ENCODE measurements around the gene SHB. TPM values are rescaled to one million over a fixed set of nuclear protein-coding genes. Genes with fewer than 3 reads are reported as not detected.

SHB gene
- total and polyA plus RNA-seq, 8 donors: 16.1 to 26.8 (median 21.9) TPM

DNA sequence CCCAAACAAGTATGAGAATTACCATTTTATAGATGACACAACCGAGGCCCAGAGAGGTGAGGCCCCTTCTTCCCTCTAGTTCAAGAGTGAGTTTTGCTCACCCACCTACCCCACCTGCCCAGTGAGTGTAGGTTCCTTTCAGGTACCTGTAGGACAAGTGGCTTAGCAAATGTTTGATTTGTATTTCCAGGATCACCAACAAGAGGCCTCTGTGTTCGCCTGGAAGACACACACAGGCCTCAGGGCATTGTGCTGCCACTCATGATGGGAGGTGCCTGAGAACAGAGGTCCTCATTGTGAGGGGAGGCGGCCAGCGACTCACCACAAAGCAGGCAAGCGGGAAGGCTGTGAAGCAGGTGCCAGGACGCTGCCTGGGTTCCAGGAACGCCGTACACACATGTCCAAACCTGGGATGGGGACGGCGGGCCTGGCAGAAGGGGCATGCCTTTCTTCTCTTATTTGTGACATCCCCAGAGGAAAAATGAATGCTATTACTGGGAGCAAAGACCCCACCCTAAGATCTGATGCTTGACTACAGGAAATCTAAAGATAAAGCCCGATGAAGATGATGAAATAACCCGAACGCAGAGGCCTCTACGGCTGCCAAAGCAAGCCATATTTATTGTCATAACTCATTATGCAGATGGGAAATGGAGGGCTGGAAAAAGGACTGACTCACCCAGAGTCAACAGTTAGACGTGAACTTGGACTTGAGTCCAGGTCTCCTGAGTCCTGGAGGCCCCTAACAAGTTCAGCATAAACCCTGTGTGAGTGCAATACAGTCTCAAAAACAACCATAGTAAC is 104.9 kb downstream of the SHB start:
- intact Hi-C loops (cut with DNase I): no loop called here
- peak overlapping the region; percentile 52 to 83 for H3K27ac ChIP-seq
- ATAC-seq (peak; percentile 78), DNase-seq (peak in 3 of 4 donors; percentile 79 to 85 (median 81))
- H3K4me3 ChIP-seq: no peak overlapping the region
- H3K27me3 ChIP-seq: no peaks in the 10 kb centered on the region
- TF ChIP-seq, protein P1, sequence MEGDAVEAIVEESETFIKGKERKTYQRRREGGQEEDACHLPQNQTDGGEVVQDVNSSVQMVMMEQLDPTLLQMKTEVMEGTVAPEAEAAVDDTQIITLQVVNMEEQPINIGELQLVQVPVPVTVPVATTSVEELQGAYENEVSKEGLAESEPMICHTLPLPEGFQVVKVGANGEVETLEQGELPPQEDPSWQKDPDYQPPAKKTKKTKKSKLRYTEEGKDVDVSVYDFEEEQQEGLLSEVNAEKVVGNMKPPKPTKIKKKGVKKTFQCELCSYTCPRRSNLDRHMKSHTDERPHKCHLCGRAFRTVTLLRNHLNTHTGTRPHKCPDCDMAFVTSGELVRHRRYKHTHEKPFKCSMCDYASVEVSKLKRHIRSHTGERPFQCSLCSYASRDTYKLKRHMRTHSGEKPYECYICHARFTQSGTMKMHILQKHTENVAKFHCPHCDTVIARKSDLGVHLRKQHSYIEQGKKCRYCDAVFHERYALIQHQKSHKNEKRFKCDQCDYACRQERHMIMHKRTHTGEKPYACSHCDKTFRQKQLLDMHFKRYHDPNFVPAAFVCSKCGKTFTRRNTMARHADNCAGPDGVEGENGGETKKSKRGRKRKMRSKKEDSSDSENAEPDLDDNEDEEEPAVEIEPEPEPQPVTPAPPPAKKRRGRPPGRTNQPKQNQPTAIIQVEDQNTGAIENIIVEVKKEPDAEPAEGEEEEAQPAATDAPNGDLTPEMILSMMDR (IDR thresholded peaks at IDR 0.05): no peak
- H3K36me3 ChIP-seq: no peaks in the 10 kb centered on the region
- H3K4me1 ChIP-seq: peaks cover 21 to 62% of the 10 kb centered on the region in 2 donors
- H3K9me3 ChIP-seq: no peaks in the 10 kb centered on the region

DNA sequence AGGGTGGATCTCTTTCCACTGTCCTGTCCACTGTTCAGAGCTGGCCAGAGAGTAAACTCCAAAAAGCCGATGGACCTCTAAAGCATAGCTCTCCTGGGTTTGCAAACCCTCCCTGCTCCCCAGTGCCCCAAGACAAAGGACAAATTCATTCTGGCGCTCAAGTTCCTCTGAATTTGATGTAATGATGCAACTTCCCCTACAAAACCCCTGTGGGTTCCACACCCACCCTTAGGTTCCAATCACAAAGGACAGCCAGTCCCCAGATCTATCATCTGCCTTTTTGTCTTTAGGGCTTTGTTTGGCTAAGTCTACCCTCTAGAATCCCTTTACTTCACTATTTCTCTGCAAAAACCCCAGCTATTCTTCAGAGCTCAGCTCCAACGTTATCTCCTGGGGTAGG is 107.7 kb downstream of the SHB start:
- TF ChIP-seq, protein P1 (IDR thresholded peaks at IDR 0.05): no peak
- ATAC-seq (no peak), DNase-seq (no peak)
- H3K4me3 ChIP-seq: no peak overlapping the region
- no peak overlapping the region for H3K27ac ChIP-seq
- no peaks in the 10 kb centered on the region for H3K9me3 ChIP-seq
- no peaks in the 10 kb centered on the region for H3K36me3 ChIP-seq
- H3K27me3 ChIP-seq: no peaks in the 10 kb centered on the region
- peaks cover 17 to 39% of the 10 kb centered on the region in 2 donors for H3K4me1 ChIP-seq
- intact Hi-C loops (cut with DNase I): no loop called here

DNA sequence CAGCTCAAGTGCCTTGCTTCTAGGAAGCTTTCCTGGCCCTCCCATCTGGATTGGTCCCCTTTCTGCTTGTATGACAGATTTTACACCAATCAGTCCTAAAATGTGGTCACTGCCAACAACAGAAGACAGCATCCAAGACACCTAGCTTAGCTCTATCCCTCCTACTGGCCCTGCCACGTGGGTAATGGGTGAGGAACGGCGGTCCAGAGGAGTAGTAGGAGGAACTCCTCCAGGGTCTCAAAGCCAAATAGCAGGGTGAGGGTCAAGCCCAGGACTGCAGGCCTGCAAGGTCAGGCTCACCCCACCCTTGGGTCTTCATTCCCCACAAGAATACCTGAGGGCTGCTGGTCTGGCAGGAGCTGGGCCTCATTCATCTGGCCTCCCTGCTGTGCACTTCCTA is 108.4 kb downstream of the SHB start:
- Histone ChIP-seq H3K27ac (no peak overlapping the region), H3K4me1 (peaks cover 17 to 32% of the 10 kb centered on the region in 2 donors), H3K36me3 (peaks cover 0 to 4% of the 10 kb centered on the region in 2 donors), H3K4me3 (no peak overlapping the region), H3K9me3 (no peaks in the 10 kb centered on the region), H3K27me3 (no peaks in the 10 kb centered on the region)
- intact Hi-C loops (cut with DNase I): no loop called here
- DNase-seq: no peak
- ATAC-seq: no peak
- TF ChIP-seq, protein P1 (IDR thresholded peaks at IDR 0.05): no peak

DNA sequence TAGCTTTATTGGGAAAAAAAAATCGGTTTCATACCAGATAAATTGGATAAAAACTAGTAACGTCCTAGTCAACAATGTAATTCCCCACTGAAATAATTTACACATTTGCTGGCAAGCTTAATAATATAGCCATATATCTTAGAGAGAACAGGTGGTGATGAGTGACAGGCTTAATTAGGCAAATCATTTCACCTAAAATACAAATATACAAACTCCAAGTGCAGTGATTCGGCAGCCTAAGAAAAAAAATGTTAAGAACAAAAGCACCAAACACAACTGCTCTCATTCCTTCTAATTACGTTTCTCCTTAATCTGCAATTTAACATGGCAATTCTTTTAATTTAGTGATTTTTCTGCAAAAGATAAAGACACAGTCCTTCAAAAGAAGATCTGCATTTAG is 109.1 kb downstream of the SHB start:
- Histone ChIP-seq H3K9me3 (no peaks in the 10 kb centered on the region), H3K4me1 (peaks cover 14 to 25% of the 10 kb centered on the region in 2 donors), H3K27ac (no peak overlapping the region), H3K4me3 (no peak overlapping the region), H3K36me3 (peaks cover 0 to 11% of the 10 kb centered on the region in 2 donors), H3K27me3 (no peaks in the 10 kb centered on the region)
- intact Hi-C loops (cut with DNase I): no loop called here
- TF ChIP-seq, protein P1 (IDR thresholded peaks at IDR 0.05): no peak
- ATAC-seq (no peak), DNase-seq (no peak)

DNA sequence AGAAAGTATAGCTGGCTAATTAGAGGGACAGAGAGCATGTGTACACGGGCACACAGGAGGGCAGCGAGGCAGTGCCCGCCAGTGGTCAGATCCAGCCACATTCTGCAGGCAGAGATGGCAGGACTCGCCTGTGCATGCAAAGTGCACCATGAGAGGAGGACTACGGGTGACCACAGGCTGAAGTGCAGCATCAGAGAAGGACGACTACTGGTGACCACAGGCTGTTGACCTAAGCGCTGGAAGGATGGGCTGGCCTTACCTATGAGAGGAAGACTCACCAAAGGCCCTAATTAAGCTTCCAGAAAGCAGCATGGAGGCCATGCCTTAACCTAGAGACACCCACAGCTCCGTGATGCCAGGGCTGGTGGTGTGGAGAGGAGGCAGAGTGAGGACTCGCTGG is 110.9 kb downstream of the SHB start:
- intact Hi-C loops (cut with DNase I): no loop called here
- TF ChIP-seq, protein P1 (IDR thresholded peaks at IDR 0.05): no peak

More for the DNA sequence above, 110.9 kb downstream of the SHB start:
- ATAC-seq (no peak), DNase-seq (no peak)
- H3K27me3 ChIP-seq: no peaks in the 10 kb centered on the region
- H3K36me3 ChIP-seq: peaks cover 0 to 14% of the 10 kb centered on the region in 2 donors
- H3K4me3 ChIP-seq: no peak overlapping the region
- H3K27ac ChIP-seq: no peak overlapping the region
- H3K4me1 ChIP-seq: peaks cover 0 to 20% of the 10 kb centered on the region in 2 donors
- no peaks in the 10 kb centered on the region for H3K9me3 ChIP-seq

All from left lung (tissue), 10 donors.